Activated CD4-positive, alpha-beta T cell treated with anti-CD3 and anti-CD28 coated beads, Interleukin-2, amount 50 U/mL, for 1 hour (primary cell): ENCODE data around the gene TFE3.

ENCODE experiments used
- DNase-seq: peaks from one replicate; pipeline ENCODE4 v3.0.0-alpha.2; 2020

The TFE3 gene

DNA sequence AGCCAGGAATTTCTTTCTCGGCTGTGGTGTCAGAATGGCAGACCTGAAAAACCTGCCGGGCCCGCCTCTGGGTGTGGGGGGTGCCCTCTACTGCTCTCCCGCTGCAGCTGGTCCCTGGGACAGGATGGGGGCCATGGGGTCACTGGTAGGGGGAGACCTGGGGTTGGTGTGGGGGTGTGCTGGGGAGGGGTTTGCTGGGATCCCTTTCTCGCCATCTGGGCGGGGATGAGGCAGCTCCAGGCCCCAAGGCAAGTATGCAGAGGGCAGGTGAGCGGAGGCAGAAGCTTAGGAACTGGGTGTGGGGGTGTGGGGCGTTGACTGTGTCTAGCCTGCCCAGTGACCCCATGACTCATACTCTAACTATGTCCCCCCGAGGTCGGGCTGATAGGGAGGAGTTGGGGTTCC, 16.5 kb upstream of the TFE3 start:
- no peak for DNase-seq

DNA sequence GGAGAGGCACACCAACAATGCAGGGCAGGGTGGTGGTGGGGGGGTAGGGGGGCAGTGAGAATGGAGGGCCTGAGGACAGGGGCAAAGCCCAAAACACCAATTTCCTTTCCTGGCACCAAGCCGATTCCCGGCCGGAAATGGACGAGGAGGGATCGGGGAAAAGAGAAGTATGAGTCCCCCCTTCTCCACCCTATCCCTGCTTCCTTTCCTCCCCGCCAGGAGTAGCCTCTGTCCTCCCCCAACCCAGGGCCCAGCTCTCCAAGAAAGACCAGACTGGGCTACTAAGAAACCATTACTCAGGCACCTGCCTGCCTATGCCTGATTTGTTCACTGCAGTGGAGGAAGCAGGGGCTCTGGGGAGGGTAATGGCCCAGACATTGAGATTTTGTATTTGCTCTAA, 16.0 kb upstream of the TFE3 start:
- DNase-seq: no peak

GRCh38 chrX:49058794-49059193, 15.6 kb upstream of the TFE3 start, which contains the start of gene CCDC120:
Gene CCDC120, plus strand, starts transcription at chrX:49058999. Its CDS starts 3,043 bp downstream, at chrX:49062042.
- DNase-seq: no peak

- DNase-seq: no peak
These were observed 11.1 kb upstream of the TFE3 start for GRCh38 chrX:49054073-49054762.

- peak; percentile 54 for DNase-seq
These were observed 10.3 kb upstream of the TFE3 start for GRCh38 chrX:49053223-49054072.

DNA sequence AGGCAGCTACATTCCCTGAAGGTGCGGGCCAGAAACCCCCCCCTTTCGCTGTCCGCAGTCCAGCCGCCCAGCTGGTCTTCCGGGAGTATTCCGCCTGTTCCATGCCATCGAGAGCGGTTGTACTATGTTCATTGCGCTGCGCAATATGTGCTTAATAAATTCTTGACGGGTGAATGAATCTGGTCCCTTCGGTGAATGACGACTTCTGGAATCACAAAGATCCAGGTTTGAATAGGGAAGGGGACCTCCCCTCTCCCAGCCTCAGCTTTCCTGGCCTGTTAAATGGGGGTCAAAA, 777 bp upstream of the TFE3 start:
- no peak for DNase-seq

DNA sequence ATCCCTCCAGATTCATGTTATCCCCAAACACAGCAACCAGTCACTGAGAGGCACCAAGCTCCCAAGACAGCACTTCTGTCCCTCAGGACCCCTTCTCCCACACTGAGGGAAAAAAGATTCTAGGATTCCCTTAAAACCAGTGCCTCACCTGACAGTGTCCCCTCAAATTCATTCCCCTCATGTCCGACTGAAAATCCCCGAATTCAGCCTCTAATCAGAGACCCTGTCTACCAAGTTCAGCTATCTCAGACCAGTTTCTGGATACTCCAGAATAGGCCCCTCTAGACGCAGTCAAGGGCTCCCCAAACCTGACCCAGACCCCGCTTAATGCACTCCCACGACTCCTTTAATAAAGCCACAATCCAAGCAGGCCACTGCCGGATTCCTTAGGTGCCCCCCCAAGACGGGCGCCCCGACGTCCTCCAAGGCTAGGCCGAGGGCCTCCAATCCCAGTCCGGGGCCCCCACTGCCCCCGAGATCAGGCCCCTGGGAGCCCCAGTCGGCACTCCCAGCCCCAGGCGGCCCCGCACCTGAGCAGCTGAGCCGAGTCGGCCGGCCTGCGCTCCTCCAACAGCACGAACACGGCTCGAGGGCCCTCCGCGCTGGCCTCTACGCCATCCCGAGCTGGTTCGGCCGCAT, 457 bp downstream of the TFE3 start:
- no peak for DNase-seq

- DNase-seq: no peak
These were observed 1.2 kb downstream of the TFE3 start for GRCh38 chrX:49041744-49042580.

DNA sequence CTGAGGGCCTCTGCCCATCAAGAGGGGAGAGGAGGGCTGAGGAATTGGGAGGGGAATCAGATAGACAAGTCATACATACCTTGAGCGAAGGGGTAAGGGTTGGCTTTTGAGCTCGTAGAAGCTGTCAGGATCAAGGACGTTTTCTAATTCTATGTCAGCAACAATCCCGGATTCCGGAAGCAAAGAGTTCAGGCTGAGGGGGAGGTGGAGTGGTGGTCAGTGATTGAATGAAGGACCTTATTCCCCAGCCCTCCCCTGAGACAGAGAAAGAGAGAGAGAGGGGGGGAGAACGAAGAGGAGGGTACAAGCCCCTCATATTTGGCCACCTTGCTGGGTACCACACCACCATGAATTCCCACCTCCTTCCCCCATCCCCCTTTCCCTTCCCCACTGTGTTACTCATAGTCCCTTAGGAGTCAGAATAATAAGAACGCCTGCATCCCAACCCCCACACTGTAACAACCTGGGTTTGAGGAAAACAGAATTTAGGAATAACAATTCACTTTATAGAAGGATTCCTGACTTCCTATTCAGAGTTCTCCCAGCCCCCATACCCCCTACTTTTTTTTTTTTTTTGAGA, 2.7 kb downstream of the TFE3 start:
- no peak for DNase-seq

GRCh38 chrX:49039598-49040375, 3.4 kb downstream of the TFE3 start:
- peak; percentile 19 for DNase-seq

GRCh38 chrX:49037883-49038475, 5.2 kb downstream of the TFE3 start:
- no peak for DNase-seq

- DNase-seq: no peak
These were observed 12.9 kb downstream of the TFE3 start for GRCh38 chrX:49030283-49030682.

GRCh38 chrX:49029876-49030275, 13.3 kb downstream of the TFE3 start:
- no peak for DNase-seq

GRCh38 chrX:49019599-49020249, 23.4 kb downstream of the TFE3 start:
- DNase-seq: no peak

GRCh38 chrX:49019050-49019449, 24.1 kb downstream of the TFE3 start:
- DNase-seq: no peak

DNA sequence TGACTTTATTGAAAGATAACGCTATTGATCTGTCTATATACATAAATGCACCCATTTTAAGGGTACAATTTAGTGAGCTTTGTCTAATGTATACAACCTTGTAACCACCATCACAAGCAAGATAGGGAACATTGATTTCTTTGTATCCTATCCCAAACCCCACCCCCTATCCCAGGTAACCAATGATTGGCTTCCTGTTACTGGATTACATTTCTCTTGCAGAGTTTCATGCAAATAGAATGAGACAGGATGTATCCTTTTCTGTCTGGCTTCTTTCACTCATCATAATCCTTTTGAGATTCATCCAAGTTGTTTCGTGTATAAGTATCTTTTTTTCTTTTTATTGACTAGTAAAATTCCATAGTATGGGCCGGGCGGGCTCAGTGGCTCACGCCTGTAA, 39.5 kb downstream of the TFE3 start:
- DNase-seq: no peak

GRCh38 chrX:49002091-49002935, 40.8 kb downstream of the TFE3 start, which contains the start of gene GRIPAP1:
Gene GRIPAP1, minus strand, starts transcription at chrX:49002264. Its CDS starts 35 bp downstream, at chrX:49002229.
- DNase-seq: peak; percentile 74

DNA sequence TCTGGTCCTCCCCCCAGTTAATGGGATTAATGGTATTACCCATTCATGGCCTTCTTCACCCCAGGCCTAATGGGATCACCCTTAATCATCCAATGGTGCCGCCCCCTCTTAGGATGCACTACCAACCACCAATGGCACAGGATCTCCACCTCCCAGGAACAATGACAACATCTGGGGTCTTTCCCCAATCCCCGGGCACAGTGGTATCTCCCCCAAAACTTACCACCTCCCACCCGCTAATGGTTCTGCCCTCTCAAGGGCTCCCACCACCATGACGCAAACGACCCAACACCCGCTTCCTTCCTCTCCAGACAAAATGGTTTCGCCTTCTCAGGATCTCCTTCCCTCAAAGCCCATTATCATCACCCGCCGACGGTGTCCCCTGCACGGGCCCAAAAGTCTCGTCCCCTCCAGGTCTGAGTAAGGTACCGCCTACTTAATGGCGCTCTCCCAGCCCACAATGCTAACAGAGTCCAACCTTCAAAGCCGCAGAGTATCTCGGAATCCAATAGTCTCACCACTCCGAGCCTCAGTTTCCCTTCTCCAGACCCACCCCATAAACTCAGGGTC, 41.6 kb downstream of the TFE3 start:
- peak; percentile 49 for DNase-seq

- DNase-seq: no peak
These were observed 42.5 kb downstream of the TFE3 start for GRCh38 chrX:49000636-49001035.
